PC-9 (cell line): ENCODE measurements around the gene KPNA4. TPM values are rescaled to one million over a fixed set of nuclear protein-coding genes. Genes with fewer than 3 reads are reported as not detected.
"Not testable (repeated sequence)": the region's sequence is repeated elsewhere in the genome, so short reads cannot be mapped to it uniquely, and the experiment has no call there.

ENCODE experiments used
- BruUV-seq: library from RNA; stranded (reverse); fragments of 400-500 nt; replicated peaks from 2 replicates; lab custom pipeline; 2021; lab: Mats Ljungman, UMichigan
- CTCF ChIA-PET: fragments of 300-600 bp; sonication (Branson Sonifier 250); formaldehyde crosslinking; loops from one replicate; lab custom pipeline; 2022; ENCODE audit warnings: antibody characterized with exemption; lab: Charles Lee
- POLR2A ChIA-PET: fragments of 300-600 bp; sonication (Branson Sonifier 250); formaldehyde crosslinking; loops from one replicate; lab custom pipeline; 2022; ENCODE audit warnings: antibody characterized with exemption; ENCODE audit not compliant: unreplicated experiment; lab: Charles Lee
- DNase-seq, 2 experiments: peaks; one replicate each; pipeline versions ENCODE4 v3.0.0 to v3.0.0-alpha.2; 2015 to 2022; ENCODE audit warnings: mixed read lengths in 1 of 2
- H2AFZ ChIP-seq: fragments of 200-600 bp; sonication (generic); 2 replicates; pipeline ENCODE4 v1.8.1; 2017; ENCODE audit warnings: antibody characterized with exemption
- H3F3A ChIP-seq: fragments of 200-600 bp; sonication (generic); 2 replicates; pipeline ENCODE4 v1.8.1; 2017; ENCODE audit warnings: antibody characterized with exemption, mild to moderate bottlenecking, low read depth; ENCODE audit not compliant: insufficient read depth
- H3K27ac ChIP-seq: fragments of 200-600 bp; sonication (generic); 2 replicates; pipeline ENCODE4 v1.6.1; 2016; ENCODE audit warnings: mixed run types
- H3K27me3 ChIP-seq: fragments of 200-600 bp; sonication (generic); 2 replicates; pipeline ENCODE4 v1.6.1; 2016; ENCODE audit warnings: low read depth, mixed run types; ENCODE audit not compliant: insufficient read depth
- H3K36me3 ChIP-seq: fragments of 200-600 bp; sonication (generic); 2 replicates; pipeline ENCODE4 v1.6.1; 2016; ENCODE audit warnings: low read depth, mixed run types
- H3K4me1 ChIP-seq: fragments of 200-600 bp; sonication (generic); replicated peaks from 2 replicates; pipeline ENCODE4 v1.6.1; 2016; ENCODE audit warnings: mixed run types; ENCODE audit not compliant: insufficient read depth
- H3K4me2 ChIP-seq: fragments of 200-600 bp; sonication (generic); 2 replicates; pipeline ENCODE4 v1.6.1; 2017; ENCODE audit warnings: mixed run types
- H3K4me3 ChIP-seq: fragments of 200-600 bp; sonication (generic); 2 replicates; pipeline ENCODE4 v1.6.1; 2016; ENCODE audit warnings: mixed run types
- H3K79me2 ChIP-seq: fragments of 200-600 bp; sonication (generic); 2 replicates; pipeline ENCODE4 v1.6.1; 2017; ENCODE audit warnings: low read depth, mixed run types
- H3K9me2 ChIP-seq: fragments of 200-600 bp; sonication (generic); 2 replicates; pipeline ENCODE4 v1.8.1; 2017; ENCODE audit warnings: mild to moderate bottlenecking; ENCODE audit not compliant: insufficient read depth
- H3K9me3 ChIP-seq: fragments of 200-600 bp; sonication (generic); 2 replicates; pipeline ENCODE4 v1.8.1; 2016; ENCODE audit warnings: low read depth; ENCODE audit not compliant: insufficient read depth
- H4K20me1 ChIP-seq: fragments of 200-600 bp; sonication (generic); 2 replicates; pipeline ENCODE4 v1.8.1; 2017; ENCODE audit not compliant: insufficient read depth
- EZH2 ChIP-seq: fragments of 200-600 bp; sonication (generic); IDR thresholded peaks from 2 replicates; pipeline ENCODE4 v1.8.0; 2017; ENCODE audit warnings: antibody characterized with exemption, low read depth
- intact Hi-C: fragments of 100-400 bp; cut with micrococcal nuclease; formaldehyde crosslinking; loops from one replicate; pipeline ENCODE4 v1.10.0; 2022; ENCODE audit not compliant: unreplicated experiment
- total RNA-seq: library from RNA; stranded (reverse); gene quantifications from 2 replicates; pipeline ENCODE4 v1.2.3, GENCODE V29; 2021
- TF ChIP-seq, protein P1 (sequence below): fragments of 200-600 bp; sonication (generic); conservative IDR thresholded peaks from 2 replicates; pipeline ENCODE4 v1.6.1; 2017; ENCODE audit warnings: mixed run types, antibody characterized with exemption, mild to moderate bottlenecking, moderate library complexity

Gene KPNA4
- total RNA-seq, 1 experiment from 2014 or later, result 61.0 TPM

DNA sequence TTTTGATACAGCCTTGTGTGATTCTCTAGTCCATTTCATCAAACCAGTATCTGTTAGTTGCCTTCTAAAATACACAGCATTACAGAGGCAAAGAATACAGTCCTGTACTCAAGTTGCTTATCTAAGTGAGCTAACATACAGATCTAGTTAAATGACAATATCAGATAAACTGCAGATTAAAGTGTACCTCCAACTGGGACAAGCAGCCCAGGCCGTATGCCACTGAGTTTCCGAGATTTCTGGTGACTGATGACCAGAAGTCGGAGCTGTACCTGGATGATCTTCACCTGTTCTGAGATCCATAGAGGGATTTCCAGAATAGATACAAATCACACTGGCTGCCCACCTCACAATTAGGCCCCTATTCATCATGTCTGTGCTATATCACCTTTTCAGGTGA, 109.5 kb downstream of the KPNA4 start:
- Histone ChIP-seq H2AFZ (no peak overlapping the region), H3K9me3 (no peaks in the 10 kb centered on the region), H3K9me2 (no peaks in the 10 kb centered on the region), H4K20me1 (no peaks in the 10 kb centered on the region), H3K79me2 (no peaks in the 10 kb centered on the region), H3K4me3 (no peak overlapping the region), H3K4me2 (no peak overlapping the region), H3K27ac (no peak overlapping the region), H3F3A (no peaks in the 10 kb centered on the region), H3K36me3 (no peaks in the 10 kb centered on the region), H3K4me1 (no peaks in the 10 kb centered on the region), H3K27me3 (no peaks in the 10 kb centered on the region)
- ChIA-PET POLR2A (no interaction called here), CTCF (no interaction called here)
- intact Hi-C loops, result no loop called here
- BruUV-seq, result no TSS peak
- DNase-seq, result no peak
- TF ChIP-seq, protein P1, sequence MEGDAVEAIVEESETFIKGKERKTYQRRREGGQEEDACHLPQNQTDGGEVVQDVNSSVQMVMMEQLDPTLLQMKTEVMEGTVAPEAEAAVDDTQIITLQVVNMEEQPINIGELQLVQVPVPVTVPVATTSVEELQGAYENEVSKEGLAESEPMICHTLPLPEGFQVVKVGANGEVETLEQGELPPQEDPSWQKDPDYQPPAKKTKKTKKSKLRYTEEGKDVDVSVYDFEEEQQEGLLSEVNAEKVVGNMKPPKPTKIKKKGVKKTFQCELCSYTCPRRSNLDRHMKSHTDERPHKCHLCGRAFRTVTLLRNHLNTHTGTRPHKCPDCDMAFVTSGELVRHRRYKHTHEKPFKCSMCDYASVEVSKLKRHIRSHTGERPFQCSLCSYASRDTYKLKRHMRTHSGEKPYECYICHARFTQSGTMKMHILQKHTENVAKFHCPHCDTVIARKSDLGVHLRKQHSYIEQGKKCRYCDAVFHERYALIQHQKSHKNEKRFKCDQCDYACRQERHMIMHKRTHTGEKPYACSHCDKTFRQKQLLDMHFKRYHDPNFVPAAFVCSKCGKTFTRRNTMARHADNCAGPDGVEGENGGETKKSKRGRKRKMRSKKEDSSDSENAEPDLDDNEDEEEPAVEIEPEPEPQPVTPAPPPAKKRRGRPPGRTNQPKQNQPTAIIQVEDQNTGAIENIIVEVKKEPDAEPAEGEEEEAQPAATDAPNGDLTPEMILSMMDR, result no peak
- no peak for TF ChIP-seq EZH2

DNA sequence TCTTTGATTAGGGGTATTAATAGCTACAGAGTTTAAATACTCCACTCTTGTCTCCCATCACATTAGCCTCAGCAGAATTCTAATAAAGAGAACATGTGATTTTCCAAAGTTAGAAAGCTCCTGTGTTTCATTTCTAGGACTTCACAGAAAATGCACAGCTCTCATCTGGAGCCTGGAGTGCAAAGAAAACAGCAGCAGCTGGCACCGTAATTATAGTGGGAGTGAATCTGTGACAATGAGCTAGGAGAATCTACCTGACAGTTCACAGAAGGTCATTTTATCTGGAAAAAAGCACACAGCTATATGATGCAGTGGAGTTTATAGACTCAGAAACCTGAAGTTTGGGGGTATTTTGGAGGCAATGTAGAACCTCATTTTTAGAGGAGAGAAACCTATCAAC, 110.4 kb downstream of the KPNA4 start:
- intact Hi-C loops, result no loop called here
- no peaks in the 10 kb centered on the region for H3K36me3 ChIP-seq
- CTCF ChIA-PET, result interaction anchor here (0.6 kb wide), 1 partner anchor 163 kb away, joined by 7 read pairs; no protein-coding TSS in a partner anchor

DNA sequence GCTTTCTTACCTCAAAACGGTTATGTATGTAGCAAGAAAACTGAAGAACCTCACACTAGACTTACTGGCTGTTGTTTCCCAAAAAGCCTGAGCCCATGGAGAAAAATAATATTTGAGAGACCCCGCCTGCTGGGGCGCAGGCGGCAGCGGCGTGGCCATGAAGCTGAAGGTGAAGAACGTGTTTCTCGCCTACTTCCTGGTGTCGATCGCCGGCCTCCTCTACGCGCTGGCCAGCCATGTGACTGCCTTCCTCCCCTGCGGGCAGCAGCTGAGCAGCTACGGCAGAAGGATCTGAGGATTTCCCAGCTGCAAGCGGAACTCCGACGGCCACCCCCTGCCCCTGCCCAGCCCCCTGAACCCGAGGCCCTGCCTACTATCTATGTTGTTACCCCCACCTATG, 113.1 kb downstream of the KPNA4 start:
- H3K36me3 ChIP-seq, H3K4me3 ChIP-seq, BruUV-seq, H3F3A ChIP-seq, H4K20me1 ChIP-seq, H2AFZ ChIP-seq, DNase-seq, H3K27ac ChIP-seq, CTCF ChIA-PET, H3K9me3 ChIP-seq, H3K4me2 ChIP-seq, H3K27me3 ChIP-seq, intact Hi-C loops, POLR2A ChIA-PET, H3K9me2 ChIP-seq: not testable (repeated sequence)
- Histone ChIP-seq H3K79me2 (peaks cover 18% of the 10 kb centered on the region), H3K4me1 (peaks cover 18% of the 10 kb centered on the region)

More for the DNA sequence above, 110.4 kb downstream of the KPNA4 start:
- TF ChIP-seq, protein P1, result no peak
- TF ChIP-seq EZH2, result no peak
- Histone ChIP-seq H3K79me2 (no peaks in the 10 kb centered on the region), H3K9me2 (no peaks in the 10 kb centered on the region), H3F3A (peaks cover 7% of the 10 kb centered on the region; the same call in 1 of the 2 replicates), H4K20me1 (no peaks in the 10 kb centered on the region), H3K4me3 (no peak overlapping the region), H3K27ac (no peak overlapping the region), H3K4me2 (no peak overlapping the region), H3K27me3 (no peaks in the 10 kb centered on the region), H3K9me3 (no peaks in the 10 kb centered on the region), H3K4me1 (no peaks in the 10 kb centered on the region), H2AFZ (0 out of 2 replicates have a peak overlapping the region, but pooled peaks have one; percentile 40)
- no TSS peak for BruUV-seq
- no peak for DNase-seq
- POLR2A ChIA-PET, result no interaction called here

DNA sequence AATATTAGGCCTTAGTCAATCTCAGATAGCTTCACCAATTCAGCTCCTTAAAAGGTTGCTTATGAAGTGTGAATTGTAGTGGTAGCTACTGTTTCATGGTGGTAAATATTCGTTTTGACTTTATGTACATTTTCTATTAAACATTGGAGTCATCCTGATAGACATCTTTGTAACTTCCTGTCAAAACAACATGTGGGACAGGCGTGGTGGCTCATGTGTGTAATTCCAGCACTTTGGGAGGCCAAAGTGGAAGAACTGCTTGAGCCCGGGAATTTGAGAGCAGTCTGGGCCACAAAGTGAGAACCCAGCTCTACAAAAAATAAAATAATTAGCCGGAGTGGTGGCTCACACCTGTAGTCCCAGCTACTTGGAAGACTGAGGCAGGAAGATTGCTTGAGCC, 113.8 kb downstream of the KPNA4 start:
- DNase-seq, result no peak
- CTCF ChIA-PET, result interaction anchor here (0.6 kb wide), 1 partner anchor 427 kb away, joined by 4 read pairs; no protein-coding TSS in a partner anchor
- Histone ChIP-seq H3F3A (peaks cover 8% of the 10 kb centered on the region; the same call in 1 of the 2 replicates), H3K4me1 (peaks cover 21% of the 10 kb centered on the region), H3K9me2 (no peaks in the 10 kb centered on the region), H3K4me2 (no peak overlapping the region), H3K36me3 (no peaks in the 10 kb centered on the region), H3K79me2 (peaks cover 24% of the 10 kb centered on the region), H4K20me1 (no peaks in the 10 kb centered on the region), H2AFZ (no peak overlapping the region; the same call in 1 of the 2 replicates), H3K4me3 (no peak overlapping the region), H3K27ac (no peak overlapping the region), H3K9me3 (no peaks in the 10 kb centered on the region), H3K27me3 (no peaks in the 10 kb centered on the region)
- intact Hi-C loops, result no loop called here
- no peak for TF ChIP-seq EZH2
- TF ChIP-seq, protein P1, result no peak
- BruUV-seq, result no TSS peak
- POLR2A ChIA-PET, result interaction anchor here (0.7 kb wide), 1 partner anchor 619 kb away, joined by 3 read pairs; no protein-coding TSS in a partner anchor
